T-helper 2 cell treated with Interferon-gamma antibody and Interleukin-4, amounts not matched to agents 100 ng/mL and 5 ng/mL, for 36 hours (primary cell): ENCODE data around the gene APC. TPM values are rescaled to one million over a fixed set of nuclear protein-coding genes. Genes with fewer than 3 reads are reported as not detected.
"Not testable (repeated sequence)": the region's sequence is repeated elsewhere in the genome, so short reads cannot be mapped to it uniquely, and the experiment has no call there.

Experiments
- intact Hi-C: fragments of 100-400 bp; cut with micrococcal nuclease; formaldehyde crosslinking; loops from one replicate; pipeline ENCODE4 v1.15.1; 2023
- total RNA-seq: library from RNA; stranded (reverse); gene quantifications from 2 replicates; pipeline ENCODE4 v1.2.3, GENCODE V29; 2022

The APC gene
- total RNA-seq, 1 donor from 2014 or later = 24.5 TPM

DNA sequence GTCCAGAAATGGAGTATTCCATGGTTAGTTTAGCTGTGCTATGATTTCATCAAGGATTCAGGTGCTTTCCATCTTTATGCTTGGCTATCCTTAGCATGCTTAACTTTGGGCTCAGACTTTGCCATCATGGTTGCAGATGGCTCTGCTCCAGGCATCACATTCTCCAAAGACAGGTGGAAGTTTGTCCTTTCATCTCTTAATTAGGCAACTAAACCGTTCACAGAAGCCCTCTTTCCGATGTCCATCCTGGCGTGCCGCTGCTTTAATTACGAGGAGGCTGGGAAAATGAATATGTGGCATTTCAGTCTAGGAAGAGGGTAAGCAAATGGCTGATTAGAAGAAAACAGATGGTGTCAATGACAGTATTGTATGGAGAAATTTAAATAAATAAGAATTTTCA lies 24.5 kb upstream of the APC start:
- intact Hi-C loops = no loop called here

DNA sequence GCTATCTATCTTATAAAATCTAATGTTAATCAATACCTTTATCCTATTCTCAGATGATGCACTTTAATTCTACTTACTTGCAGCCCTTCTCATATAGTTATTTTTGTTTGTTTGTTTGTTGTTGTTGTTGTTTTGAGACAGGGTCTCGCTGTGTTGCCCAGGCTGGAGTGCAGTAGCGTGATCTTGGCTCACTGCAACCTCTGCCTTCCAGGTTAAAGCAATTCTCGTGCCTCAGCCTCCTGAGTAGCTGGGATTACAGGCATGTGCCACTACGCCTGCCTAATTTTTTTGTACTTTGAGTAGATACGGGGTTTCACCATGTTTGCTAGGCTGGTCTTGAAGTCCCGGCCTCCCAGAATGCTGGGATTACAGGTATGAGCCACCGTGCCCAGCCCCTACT lies 20.8 kb upstream of the APC start:
- intact Hi-C loops = not testable (repeated sequence)

DNA sequence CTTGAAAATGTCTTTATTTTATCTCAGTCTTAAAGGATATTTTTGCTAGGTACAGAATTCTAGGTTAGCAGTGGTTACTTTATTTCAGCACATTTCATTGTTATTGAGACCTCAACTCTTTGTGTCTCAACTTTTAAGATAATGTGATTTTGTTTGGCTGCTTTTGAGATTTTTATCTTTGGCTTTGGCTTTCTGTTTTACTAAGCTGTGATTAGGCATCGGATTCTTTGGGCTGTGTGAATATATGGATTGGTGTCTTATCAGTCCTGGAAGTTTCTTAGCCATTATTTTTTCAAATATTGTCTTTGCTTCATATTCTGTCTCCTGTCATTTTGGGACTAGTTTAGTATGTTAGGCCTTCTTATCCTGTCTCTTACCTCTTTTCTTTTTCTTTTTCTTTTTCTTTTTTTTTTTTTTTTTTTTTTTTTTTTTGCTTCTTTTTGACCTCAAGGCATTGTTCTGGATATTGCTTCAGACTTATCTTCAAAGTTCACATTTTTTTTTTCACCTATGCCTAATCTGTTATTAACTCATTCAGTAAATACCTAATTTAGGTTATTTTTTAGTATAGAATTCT lies 20.1 kb upstream of the APC start:
- intact Hi-C loops = no loop called here

DNA sequence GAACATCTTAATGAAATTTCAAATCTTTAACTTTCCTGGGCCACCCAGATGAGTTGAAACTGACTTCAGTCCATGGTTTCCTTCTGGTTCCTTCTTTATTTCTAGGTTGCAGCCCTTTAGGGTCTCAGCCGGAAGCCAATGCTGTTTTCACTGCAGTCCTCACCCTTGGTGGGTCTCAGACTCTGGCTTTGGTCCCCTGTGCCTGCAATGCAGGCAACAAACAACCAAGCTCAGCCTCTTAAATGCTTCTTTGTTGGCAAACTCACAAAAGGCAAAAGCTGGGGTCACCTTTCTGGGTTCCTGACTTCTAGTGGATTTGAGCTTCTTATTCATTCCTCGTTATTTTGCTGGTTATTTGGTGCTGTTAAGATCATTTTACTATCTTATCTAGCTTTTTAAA lies 19.3 kb upstream of the APC start:
- intact Hi-C loops = no loop called here

DNA sequence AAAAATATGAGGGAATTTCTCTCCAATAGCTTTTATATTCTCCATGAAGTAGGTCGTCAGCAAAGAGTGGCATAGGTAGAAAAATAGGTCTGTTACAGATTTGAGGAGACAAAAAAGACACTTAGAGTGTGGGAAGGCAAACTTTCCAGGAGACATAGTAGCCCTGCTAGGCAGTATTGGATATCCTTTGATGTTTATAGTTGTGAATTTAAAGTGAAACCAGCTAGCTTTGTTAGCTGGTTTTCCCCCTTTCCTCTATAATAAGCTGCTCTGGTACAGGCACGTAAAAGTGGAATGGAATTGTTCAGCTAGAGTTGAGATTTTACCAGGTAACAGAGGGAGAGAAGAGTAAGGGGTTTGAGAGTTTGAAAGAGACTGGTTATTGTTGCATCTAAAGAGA lies 17.1 kb upstream of the APC start:
- intact Hi-C loops = no loop called here

DNA sequence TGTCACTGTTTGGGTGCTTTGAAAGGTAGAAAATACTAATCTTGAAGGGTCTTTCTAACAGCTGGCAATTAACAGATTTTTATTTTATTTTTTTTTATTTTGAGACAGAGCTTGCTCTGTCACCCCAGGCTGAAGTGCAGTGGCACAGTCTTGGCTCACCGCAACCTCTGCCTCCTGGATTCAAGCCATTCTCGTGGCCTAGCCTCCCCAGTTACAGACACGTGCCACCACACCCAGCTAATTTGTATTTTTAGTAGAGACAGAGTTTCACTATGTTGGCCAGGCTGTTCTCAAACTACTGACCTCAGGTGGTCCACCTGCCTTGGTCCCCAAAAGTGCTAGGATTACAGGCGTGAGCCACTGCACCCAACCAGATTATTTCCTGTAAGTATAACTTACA lies 12.8 kb upstream of the APC start:
- intact Hi-C loops = no loop called here

DNA sequence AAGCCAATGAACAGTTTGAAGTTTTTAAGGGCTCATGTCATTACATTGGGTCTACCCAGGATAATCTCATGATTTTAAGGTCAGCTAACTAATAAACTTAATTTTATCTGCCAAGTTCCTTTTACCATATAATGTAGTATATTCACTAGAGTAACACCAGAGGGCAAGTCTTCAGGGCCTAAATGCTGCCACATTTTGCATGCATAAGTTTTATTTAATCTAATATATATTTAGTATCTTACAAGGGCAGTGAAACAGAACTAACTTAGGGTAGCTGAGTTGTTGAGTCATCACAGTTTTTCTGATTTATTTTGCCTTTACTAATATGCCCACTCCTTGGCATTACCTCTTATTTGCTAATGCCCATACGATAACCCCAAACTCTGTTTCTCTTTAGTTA lies 8.1 kb upstream of the APC start:
- intact Hi-C loops = no loop called here

DNA sequence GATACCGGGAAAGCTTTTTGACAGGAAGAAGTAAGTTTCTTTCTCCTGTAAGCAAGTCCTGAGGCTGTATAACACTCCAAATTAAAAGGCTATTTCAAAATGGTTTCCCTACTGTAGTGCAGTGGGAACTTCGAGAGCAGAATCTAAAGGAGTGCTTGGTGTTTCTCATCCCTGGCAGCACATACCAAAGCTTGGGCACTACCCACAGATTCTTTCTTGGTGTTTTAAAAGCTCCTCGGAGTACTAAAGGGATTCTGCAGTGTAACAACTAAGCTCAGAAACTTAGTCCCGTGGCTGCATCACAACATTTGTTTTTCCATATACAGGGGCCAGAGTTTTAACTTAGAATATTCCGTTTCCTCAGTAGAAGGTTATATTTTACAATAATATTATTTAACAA lies 5.6 kb upstream of the APC start:
- intact Hi-C loops = no loop called here

DNA sequence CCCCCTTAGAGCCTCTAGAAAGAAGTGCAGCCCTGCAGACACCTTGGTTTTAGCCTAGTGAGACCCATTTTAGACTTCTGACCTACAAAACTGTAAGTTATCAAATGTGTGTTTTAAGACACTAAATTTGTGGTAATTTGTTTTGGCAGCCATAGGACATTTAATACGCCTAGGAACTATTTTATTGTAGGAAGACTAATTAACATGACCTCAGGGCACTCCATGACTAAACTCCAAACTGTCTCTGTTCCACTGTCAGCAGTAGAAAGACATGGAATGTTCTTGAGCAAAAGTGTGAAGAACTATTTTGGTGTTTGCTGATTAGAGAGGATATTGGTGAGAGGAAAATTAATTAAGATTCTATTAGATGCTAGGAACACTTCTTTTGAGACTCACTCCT lies 4.1 kb upstream of the APC start:
- intact Hi-C loops = no loop called here

DNA sequence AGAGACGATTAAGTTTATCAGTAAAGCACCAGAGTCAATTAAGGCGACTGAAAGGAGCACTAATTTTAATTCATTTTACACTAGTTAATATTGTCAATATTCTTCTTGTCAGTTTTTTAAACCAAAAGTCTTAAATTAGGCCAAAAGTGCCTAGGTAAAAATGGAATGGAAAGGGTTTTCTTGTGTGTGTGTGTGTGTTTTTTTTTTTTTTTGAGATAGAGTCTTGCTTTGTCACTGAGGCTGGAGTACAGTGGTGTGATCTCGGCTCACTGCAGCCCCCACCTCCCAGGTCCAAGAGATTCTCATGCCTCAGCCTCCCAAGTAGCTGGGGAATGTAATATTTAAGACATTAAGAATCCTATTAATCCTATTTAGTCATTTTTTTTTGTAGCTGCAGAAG lies 3.1 kb upstream of the APC start:
- intact Hi-C loops = no loop called here

DNA sequence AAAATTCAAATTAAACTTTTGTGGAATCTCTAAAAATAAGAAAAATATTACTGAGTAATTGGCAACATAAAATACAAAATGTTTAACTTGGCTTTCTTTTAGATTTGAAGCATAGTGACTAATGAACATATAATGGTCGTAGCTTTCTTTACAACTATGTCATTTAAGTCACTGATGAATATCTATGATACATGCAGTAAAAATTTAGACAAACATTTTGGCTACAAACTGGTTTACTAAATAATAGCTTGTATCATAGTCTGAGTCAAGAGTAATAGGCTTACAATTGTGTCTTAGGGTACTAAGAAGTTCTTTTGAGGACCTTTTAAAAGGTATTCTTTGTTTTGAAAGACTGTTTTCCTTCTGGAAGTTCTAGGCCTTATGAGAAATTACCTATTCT lies 2.0 kb upstream of the APC start:
- intact Hi-C loops = no loop called here

DNA sequence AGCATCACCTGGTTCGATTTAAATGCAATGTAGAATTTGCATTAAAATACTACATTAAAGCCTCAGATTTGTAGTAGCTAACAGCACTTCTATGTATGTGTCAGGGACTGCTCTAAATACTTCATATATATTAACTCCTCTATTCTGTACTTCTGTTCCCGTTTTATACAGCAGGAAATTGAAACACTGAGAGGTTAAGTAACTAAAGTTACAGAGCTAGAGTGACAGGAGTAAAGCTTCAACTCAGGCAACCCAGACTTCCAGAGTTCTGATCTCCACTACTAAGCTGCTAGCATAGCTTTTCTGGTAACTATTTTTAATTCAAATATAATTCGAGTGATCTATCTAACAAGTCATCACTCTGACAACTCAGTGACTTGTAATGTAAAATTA lies 619 bp upstream of the APC start:
- intact Hi-C loops = loop anchor here (1.0 kb wide), 1 partner anchor 30 kb away; no protein-coding TSS in a partner anchor

DNA sequence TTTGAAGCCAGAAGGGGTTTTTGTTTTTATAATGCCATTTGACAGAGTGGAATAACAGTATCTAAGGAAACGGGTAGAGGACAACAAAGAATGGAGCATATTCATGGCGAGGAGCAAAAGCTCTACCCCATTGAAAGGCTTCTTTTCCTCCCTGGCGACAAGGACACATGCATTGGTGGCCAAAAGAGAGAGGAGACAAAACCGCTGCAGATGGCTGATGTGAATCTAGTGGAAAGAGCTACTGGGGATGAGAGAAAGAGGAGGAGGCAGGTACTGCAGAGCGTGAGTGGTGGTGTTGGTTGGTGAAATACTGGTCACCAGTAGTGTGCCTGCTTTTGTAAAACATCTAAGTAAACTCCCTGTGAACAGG lies 491 bp downstream of the APC start:
- intact Hi-C loops = no loop called here

DNA sequence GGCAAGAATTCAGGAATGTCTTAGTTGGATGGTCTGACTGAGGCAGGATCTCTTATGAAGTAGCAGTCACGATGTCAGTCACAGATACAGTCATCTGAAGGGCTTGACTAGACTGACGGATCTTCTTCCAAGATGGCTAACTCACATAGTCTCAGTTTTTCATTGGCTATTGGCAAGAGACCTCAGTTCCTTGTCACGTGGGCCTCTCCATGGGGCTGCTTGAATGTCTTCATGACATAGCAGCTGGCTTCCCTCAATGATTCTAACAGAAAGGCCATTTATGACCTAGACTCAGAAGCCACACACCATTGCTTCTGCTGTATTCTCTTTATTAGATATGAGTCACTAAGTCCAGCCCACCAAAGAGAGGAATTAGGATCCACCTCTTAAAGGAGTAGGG lies 4.7 kb downstream of the APC start:
- intact Hi-C loops = no loop called here

DNA sequence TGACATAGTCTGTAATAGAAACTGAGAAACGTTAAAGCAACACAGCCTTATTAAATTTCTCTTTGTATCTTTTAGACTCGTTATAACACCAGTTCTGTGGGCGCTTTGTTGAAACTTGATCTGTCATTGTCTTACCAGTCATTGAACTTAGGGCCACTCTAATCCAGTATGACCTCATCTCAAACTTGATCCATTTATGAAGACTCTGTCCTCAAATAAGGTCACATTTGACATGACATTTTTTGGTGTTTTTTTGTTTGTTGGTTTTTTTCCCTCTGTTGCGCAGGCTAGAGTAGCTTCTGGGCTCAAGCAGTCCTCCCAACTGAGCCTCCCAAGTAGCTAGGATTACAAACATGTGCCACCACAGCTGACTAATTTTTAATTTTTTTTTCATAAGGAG lies 5.9 kb downstream of the APC start:
- intact Hi-C loops = no loop called here

DNA sequence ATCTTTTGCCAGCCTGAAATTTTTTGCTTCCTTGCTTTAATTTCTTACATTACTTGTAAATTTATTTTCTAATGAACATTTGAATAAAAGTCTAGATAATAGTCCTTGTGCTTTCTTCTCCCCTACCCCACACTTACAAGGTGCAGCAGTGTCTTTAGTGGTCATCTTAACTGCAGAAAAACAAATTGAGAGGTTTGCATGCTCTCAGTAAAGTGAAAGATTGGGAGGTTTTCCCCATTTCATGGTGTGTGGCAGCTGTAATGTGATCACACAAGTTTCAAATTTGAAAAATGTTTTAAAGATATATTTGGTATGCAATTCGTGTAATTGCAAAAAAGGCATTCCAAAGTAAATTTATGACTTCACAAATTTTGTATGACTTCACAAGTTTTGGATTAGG lies 14.7 kb downstream of the APC start:
- intact Hi-C loops = no loop called here

DNA sequence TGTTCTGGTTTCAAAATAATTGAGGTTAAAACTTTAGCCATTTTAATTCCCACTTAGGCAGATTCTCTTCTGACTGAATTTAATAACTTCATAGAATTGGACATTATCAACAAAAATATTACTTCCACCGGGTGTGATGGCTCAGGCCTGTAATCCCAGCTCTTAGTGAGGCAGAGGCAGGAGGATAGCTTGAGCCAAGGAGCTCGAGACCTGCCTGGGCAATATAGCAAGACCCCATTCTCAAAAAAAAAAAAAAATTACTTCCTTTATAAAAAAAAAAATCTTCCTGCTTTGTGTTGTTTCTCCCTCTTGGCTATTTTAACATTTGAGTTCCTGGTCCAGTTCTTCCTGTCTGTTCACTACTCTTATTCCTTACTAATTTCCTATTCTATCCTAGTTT lies 18.0 kb downstream of the APC start:
- intact Hi-C loops = loop anchor here (2.0 to 5.0 kb wide), 3 partner anchors 48 to 581 kb away; no protein-coding TSS in a partner anchor

DNA sequence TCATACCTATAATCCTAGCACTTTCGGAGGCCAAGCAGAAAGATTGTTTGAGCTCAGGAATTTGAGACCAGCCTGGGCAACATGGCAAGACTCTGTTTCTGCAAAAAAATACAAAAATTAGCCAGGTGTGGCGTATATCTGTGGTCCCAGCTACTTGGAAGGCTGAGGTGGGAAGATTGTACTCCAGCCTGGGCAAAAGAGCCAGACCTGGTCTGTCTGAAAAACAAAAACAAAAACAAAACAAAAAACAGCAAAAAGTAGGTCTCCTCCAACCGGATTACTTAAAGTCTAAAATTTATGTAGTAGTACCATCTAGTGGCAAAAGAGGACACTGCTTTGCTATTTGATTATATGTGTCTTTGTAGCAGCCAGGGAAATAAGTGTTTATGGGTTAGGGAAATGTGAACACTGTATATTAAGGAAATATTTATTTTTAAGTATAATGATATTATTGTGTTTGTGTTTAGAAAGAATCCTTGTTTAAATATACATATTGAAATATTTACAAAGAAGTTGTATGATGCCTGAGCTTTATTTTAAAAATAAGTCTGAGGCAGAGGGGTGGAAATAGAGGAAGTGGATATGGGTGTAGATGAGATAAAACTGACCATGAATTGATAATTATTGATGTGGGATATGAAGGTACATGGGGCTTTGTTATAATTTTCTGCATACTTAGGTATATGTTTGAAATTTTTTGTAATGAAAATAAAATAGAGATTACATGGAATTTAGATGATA lies 20.0 kb downstream of the APC start:
- intact Hi-C loops = loop anchor here (1.0 to 5.0 kb wide), 5 partner anchors 50 to 583 kb away; no protein-coding TSS in a partner anchor

DNA sequence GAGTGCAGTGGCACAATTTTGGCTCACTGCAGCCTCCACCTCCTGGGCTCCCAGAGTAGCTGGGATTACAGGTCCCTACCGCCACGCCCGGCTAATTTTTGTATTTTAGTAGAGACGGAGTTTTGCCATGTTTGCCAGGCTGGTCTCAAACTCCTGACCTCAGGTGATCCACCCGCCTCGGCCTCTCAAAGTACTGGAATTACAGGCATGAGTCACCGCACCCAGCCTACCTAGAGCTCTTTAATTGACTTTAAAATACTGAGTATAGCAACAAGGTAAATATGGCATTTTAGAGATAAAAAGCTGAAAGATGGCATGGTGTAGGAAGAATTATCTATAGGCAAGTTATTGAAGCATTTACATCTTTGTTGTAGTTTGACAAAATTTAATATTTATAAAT lies 21.0 kb downstream of the APC start:
- intact Hi-C loops = loop anchor here (5.0 kb wide), 2 partner anchors 51 to 89 kb away; no protein-coding TSS in a partner anchor

DNA sequence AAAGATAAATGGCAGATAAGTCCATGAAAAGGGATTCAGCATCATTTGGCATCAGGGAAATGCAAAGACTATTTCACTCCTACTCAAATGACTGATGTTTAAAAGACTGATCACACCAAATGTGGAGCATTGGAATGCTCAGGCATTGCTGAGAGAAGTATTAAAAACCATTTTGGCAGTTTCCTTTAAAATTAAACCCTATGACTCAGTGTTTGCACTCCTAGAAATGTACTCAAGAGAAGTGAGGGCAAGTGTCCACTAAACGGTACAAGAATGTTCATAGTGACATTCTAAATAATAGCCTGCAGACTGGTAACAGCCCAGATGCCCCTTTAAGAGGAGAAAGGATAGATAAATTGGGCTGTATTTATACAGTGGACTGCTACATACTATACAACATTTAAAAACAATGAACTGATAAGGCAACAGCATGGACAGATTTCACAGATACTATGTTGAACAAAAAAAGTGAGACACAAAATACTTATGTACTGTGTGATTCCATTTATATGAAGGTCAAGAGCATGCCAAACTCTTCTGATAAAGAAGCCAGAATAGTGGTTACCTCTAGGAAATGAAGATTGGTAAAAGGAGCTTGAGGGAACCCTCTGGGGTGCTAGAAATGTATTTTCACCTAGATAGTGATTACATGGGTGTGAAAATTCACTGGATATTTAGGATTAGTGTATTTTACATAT lies 24.6 kb downstream of the APC start:
- intact Hi-C loops = no loop called here

DNA sequence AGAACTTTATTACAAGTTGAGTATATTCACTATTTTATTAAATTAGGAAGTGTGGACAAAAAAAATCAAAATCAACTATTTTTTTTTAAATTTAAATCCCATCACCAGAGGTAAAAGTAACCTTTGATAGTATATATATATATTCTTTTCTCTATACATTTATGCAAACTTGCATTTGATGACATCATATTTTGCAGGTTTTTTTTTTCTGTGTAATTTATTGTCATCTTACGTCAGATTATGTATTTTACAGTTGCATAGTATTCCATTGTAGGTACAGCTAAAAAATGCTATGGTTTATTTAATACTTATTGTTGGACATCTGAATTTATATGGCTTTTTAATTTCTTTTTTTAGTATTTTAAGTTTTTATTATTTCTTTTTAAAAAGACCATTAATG lies 25.5 kb downstream of the APC start:
- intact Hi-C loops = no loop called here

DNA sequence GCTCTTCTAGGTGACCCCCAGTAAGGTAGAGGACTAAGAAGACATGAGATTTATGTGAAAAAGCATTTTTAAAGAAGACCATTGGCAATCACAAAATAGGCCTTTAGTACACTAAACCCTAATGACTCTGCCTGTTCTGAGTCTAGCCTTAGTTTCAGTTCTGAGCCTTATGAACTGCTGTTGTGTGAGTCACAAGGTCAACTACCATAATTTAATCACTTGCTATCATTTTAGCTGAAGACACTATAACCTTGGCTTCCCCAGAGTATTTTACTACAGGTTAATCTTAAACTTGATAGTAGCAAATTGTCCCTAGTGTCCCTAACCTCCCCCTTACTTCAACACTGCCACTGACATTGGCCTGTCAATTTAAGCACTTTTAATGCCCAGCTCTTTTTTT lies 34.4 kb downstream of the APC start:
- intact Hi-C loops = no loop called here
